GM18511 (cell line): ENCODE results near the gene ARHGAP9.
"Not testable (repeated sequence)": the region's sequence is repeated elsewhere in the genome, so short reads cannot be mapped to it uniquely, and the experiment has no call there.

Experiments used
- ATAC-seq: cut with Tn5 transposase; IDR thresholded peaks from one replicate; pipeline ENCODE4 v1.9.1; 2021; ENCODE audit warnings: mild to moderate bottlenecking, moderate library complexity; ENCODE audit not compliant: unreplicated experiment

Gene ARHGAP9

GRCh38 chr12:57459055-57459749 is 20.5 kb downstream of the ARHGAP9 start:
- ATAC-seq: peak; percentile 58

GRCh38 chr12:57458665-57459054 is 21.0 kb downstream of the ARHGAP9 start:
- no peak for ATAC-seq

- no peak for ATAC-seq
Measured at GRCh38 chr12:57456737-57457490, 22.8 kb downstream of the ARHGAP9 start.

GRCh38 chr12:57456145-57456700 is 23.4 kb downstream of the ARHGAP9 start:
- no peak for ATAC-seq

GRCh38 chr12:57455374-57456144 is 24.1 kb downstream of the ARHGAP9 start:
- ATAC-seq: no peak

- no peak for ATAC-seq
Measured at GRCh38 chr12:57454566-57455373, 24.9 kb downstream of the ARHGAP9 start, which contains the start of gene INHBE. Gene INHBE, plus strand, starts transcription at chr12:57455307. Its CDS starts 230 bp downstream, at chr12:57455537.

- ATAC-seq: no peak
Measured at GRCh38 chr12:57454213-57454565, 25.5 kb downstream of the ARHGAP9 start.

- ATAC-seq: peak; percentile 44
Measured at GRCh38 chr12:57452937-57453509, 26.6 kb downstream of the ARHGAP9 start.

- peak; percentile 2 for ATAC-seq
Measured at GRCh38 chr12:57452181-57452936, 27.3 kb downstream of the ARHGAP9 start.

- ATAC-seq: no peak
Measured at GRCh38 chr12:57451233-57451778, 28.4 kb downstream of the ARHGAP9 start.

- ATAC-seq: no peak
Measured at GRCh38 chr12:57450057-57450456, 29.6 kb downstream of the ARHGAP9 start.

- ATAC-seq: no peak
Measured at GRCh38 chr12:57449375-57449774, 30.3 kb downstream of the ARHGAP9 start.

GRCh38 chr12:57448669-57449068 is 31.0 kb downstream of the ARHGAP9 start:
- no peak for ATAC-seq

GRCh38 chr12:57446292-57446960 is 33.2 kb downstream of the ARHGAP9 start:
- ATAC-seq: no peak

- ATAC-seq: no peak
Measured at GRCh38 chr12:57444744-57445143, 34.9 kb downstream of the ARHGAP9 start.

- not testable (repeated sequence) for ATAC-seq
Measured at GRCh38 chr12:57444337-57444736, 35.3 kb downstream of the ARHGAP9 start.

GRCh38 chr12:57441846-57442427 is 37.7 kb downstream of the ARHGAP9 start:
- no peak for ATAC-seq

- not testable (repeated sequence) for ATAC-seq
Measured at GRCh38 chr12:57441393-57441792, 38.3 kb downstream of the ARHGAP9 start.
